GM18867 (cell line): ENCODE results near the gene KLHDC8B.
A peak's percentile ranks its signal among the peaks of the same experiment; 100 is the strongest.

Experiments used
- ATAC-seq: cut with Tn5 transposase; IDR thresholded peaks from one replicate; pipeline ENCODE4 v1.9.1; 2021; ENCODE audit warnings: mild to moderate bottlenecking, moderate library complexity; ENCODE audit not compliant: unreplicated experiment

KLHDC8B gene

GRCh38 chr3:49158103-49158709, 13.2 kb upstream of the KLHDC8B start:
- no peak for ATAC-seq

DNA sequence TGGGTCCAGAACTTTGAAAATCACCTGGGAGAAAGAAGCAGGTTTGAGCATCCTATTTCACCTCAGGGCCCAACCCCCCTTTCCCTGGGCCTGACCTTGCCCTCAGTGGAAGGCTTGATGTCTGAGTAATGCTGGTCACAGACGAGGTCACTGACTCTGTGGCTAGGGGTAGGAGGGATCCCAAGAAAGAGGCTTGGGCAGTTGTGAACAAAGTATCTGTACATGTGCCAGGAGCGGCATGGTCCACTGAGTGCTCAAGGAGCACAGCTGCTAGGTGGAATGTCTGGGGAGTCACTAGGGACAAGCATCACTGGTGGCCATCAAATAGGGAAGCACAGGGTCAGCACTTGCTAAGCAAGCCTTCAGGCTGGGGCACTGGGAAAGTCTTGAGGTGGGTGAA, 12.6 kb upstream of the KLHDC8B start:
- no peak for ATAC-seq

GRCh38 chr3:49161197-49161596, 10.2 kb upstream of the KLHDC8B start:
- ATAC-seq, result no peak

DNA sequence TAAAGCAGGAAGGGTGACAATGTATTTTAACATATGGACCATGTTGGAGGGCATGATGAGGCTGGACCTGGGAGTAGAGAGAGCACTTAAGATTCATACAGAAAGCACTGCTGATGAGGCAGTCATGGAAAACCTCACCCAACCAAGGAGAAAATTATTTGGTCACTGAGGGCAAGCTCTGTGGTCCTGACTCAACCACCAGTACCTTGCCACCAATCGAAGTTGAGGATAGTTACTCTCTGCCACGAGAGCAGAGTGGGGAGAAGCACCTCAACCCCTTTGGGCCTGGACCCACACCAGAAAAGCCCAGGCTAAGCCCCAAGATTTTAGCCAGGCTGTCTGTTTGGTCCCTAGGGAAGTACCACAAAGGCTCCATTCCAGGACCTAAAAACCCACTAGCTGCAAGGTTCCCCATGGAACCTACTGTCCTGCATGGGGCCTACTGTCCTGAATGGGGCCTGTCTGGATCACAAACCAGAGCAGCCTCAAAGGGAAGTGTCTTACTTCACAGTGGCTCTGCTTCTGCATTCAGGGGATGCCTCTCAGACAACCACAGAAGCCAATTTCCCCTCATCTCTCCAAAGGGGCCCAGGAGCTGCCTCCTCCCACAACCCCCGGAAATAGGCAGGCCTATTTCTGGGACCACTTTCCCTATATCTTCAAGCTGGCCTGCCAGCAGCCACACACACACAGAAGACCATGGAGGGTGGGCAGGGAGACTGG, 9.4 kb upstream of the KLHDC8B start:
- ATAC-seq, result no peak

GRCh38 chr3:49162751-49163419, 8.5 kb upstream of the KLHDC8B start:
- ATAC-seq, result no peak

DNA sequence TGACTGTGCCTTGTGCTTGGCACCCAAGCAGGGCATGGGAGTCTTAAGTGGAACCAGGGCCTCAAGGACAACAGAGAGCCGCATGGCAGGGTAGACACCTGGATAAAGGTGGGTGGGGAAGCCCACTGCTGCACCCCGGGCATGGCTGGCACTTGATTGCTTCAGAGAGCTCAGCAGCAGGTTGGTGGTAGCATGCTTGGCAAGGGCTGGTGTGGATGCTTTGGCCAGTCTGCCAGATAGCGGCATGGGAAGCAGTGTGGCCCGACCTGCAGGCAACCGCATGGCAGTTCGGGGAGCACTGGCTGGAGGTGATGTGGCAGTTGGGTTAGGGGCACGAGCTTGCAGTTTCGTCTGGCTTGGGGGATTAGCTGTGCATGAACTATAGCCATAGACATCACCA, 7.8 kb upstream of the KLHDC8B start:
- no peak for ATAC-seq

- no peak for ATAC-seq
Observed at GRCh38 chr3:49164983-49165720, 6.2 kb upstream of the KLHDC8B start.

DNA sequence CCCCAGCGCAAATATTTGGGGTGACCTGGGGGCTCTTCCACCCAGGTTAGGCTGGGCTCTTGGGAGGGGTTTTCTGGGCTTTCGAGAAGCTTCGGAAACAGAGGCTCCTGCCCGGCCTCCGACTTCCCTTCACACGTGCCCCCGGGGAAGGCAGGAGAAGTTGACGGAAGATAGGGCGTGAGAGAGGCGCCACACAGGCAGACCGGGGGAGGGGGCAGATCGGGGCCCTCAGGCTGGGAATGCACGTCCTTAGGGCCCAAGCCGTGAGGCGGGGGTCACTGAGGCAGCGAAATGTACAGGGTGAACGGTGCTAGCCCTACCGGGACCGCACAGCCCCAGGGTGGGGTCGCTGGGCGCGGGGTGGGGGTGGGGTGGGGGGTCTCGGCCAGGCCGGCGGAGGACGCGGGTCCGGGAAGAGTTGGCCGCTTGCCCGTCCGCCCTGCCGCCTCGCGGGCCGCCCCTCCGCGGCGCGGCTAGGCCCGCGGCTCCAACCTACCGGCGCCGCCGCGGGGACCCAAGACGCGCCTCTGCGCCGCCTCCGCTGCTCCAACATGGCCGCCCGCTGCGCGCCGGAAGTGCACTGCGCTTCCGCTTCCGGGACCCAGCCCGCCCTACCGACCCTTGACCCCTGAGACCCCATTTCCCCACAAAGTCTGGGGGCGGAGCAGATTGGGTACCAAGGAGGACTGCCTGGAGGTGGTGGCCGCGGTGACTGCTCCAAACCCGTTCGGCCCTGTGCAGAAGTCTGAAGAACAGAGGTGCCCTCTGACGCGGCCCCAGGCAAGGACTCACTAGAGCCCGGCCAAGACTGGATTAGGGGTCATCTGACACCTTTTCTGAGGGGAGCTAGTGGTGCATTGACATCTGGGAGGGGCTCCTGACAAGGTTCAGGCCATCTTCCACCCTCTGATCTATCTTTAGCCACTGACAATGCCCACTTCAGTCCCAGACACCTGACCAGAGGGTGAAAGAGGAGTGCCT, 5.3 kb upstream of the KLHDC8B start, which contains the start of gene CCDC71:
TSS of gene CCDC71 (minus strand) at position 561 of the 981 bp plus-strand sequence. CDS start 2,123 bp downstream, outside the sequence.
- peak; percentile 63 for ATAC-seq

DNA sequence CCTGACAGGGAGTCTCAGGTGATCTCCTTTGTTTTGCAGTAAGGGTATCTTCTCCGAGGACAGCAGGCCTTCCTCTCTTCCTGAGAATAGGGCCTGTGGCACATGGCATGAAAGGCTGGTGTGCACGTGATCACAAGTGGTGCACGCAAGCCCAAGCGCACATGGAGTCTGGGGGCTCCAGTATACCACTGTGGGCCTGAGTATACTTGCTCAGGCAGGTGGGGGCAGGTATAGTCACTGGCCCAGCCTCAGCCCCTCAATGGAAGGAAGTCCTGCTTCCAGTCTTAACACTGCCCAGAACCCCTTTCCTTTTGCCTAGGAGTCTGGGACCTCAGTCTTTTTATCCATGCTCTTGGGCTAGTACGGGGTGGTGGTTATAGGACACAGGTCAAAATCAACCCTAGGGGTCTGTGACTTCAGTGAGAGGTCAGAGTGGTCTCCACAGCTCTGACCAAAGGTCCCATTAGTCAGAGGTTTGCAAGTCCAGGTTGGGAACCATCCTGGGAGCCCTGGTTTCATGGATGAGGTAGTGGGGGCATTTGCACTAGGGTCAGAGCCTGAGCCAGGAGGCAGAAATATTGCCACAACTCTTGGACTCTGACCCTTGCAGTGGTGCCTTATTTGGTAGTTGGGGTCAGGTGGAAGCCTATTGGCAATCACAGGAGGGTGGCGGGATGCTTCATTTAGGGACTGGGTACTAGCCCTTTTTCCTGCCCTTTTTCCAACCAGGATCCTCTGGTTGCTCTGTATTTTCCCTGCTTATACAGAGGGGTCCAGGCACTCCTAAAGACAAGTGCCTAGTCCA, 4.4 kb upstream of the KLHDC8B start:
- no peak for ATAC-seq

DNA sequence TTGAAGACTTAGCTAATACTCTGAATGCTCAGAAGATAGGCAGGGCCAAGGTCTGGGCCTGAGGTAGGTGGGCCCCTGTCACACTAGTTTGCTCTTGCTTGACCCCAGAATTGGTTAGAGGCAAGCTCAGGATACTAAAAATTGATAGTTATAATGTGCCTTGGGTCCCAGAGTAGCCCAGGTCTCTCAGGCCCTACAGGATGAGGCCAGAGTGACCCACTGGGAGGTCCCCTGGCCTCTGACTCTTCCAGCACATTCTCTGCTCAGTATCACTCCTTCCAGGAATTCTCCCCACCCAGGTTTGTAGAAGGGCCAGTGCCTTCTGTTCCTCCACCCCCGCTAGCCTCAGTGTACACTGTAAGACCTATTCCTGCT, 667 bp upstream of the KLHDC8B start:
- ATAC-seq, result no peak

- no peak for ATAC-seq
Observed at GRCh38 chr3:49171775-49172500, 540 bp downstream of the KLHDC8B start.

DNA sequence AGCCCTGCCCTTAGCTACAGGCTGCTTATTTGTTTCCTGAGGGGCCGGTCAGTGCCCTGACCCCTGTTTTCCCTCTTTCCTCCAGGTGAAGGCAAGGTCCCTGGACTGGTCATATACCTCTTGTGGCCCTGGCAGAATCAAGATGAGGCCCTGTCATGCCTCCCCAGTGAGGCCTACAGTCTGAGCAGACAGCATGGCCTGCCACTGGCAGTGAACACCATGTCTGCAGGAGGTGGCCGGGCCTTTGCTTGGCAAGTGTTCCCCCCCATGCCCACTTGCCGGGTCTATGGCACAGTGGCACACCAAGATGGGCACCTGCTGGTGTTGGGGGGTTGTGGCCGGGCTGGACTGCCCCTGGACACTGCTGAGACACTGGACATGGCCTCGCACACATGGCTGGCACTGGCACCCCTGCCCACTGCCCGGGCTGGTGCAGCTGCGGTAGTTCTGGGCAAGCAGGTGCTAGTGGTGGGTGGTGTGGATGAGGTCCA, 1.2 kb downstream of the KLHDC8B start:
- ATAC-seq, result no peak

- ATAC-seq, result no peak
Observed at GRCh38 chr3:49173116-49173791, 1.9 kb downstream of the KLHDC8B start.

DNA sequence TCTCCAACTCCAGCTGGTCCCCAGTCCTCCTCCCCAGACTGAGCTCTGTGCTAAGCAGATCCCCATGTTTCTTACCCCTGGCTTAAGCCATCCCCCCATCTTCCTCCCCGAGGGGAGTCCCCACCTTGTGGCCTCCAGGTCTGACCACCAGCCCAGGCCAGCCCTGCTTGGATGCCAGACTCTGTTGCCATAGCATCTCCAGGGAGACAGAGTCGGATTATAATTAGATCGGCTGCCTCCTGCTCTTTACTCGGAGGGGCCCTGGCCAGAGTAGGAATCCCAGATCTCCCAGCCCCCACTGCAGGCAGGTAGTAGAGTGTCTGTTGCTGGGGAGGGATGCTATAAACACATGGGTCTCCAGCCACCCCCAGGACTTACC, 2.4 kb downstream of the KLHDC8B start:
- no peak for ATAC-seq

DNA sequence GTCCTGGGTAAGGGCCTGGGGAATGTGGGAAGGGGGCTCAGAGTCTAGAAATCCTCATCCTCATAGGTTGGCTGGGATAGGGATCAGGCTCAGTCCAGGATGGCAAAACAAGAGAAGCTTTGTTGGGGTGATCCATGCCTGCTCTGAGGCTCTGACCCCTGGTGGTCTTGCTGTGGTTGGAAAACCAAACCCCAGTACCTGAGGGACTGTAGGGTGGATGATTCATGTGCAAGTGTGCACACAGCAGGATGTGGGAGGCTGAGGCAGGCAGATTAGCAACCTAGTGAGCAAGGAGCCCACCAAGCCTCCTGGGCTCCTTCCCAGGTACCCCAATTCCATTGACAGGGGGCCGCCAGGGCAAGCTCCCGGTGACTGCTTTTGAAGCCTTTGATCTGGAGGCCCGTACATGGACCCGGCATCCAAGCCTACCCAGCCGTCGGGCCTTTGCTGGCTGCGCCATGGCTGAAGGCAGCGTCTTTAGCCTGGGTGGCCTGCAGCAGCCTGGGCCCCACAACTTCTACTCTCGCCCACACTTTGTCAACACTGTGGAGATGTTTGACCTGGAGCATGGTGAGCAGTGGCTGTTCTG, 3.1 kb downstream of the KLHDC8B start:
- no peak for ATAC-seq

DNA sequence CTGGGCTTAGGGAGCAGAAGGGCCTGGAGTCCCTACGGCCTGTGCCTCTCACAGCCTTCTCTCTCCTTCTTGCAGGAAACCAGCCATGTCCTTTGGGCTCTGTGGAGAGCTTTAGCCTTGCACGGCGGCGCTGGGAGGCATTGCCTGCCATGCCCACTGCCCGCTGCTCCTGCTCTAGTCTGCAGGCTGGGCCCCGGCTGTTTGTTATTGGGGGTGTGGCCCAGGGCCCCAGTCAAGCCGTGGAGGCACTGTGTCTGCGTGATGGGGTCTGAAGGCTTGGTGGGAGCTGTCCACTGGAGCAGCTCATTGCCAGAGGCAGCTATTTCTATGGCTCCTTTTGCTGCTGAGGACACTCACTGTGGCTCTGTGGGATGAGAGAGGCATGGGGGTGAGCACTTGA, 4.1 kb downstream of the KLHDC8B start:
- no peak for ATAC-seq

- no peak for ATAC-seq
Observed at GRCh38 chr3:49177073-49177472, 5.7 kb downstream of the KLHDC8B start.

GRCh38 chr3:49180116-49180515, 8.7 kb downstream of the KLHDC8B start:
- ATAC-seq, result no peak
